ENCODE results near the gene PCBD1. TPM values are rescaled to one million over a fixed set of nuclear protein-coding genes. Genes with fewer than 3 reads are reported as not detected.

The PCBD1 gene
- total RNA-seq, 1 donor from 2014 or later: 154 TPM

GRCh38 chr10:70917635-70918034, 29.3 kb upstream of the PCBD1 start:
- DNase-seq (ENCODE audit: low spot score): no peak

GRCh38 chr10:70917226-70917625, 28.9 kb upstream of the PCBD1 start:
- DNase-seq (ENCODE audit: low spot score): no peak

- no peak for DNase-seq (ENCODE audit: low spot score)
These were observed 27.9 kb upstream of the PCBD1 start for GRCh38 chr10:70916241-70916640.

GRCh38 chr10:70915806-70916205, 27.4 kb upstream of the PCBD1 start:
- no peak for DNase-seq (ENCODE audit: low spot score)

GRCh38 chr10:70915206-70915605, 26.8 kb upstream of the PCBD1 start:
- no peak for DNase-seq (ENCODE audit: low spot score)

- DNase-seq (ENCODE audit: low spot score): no peak
These were observed 26.0 kb upstream of the PCBD1 start for GRCh38 chr10:70914316-70914864.

- no peak for DNase-seq (ENCODE audit: low spot score)
These were observed 25.5 kb upstream of the PCBD1 start for GRCh38 chr10:70913893-70914240.

- no peak for DNase-seq (ENCODE audit: low spot score)
These were observed 25.0 kb upstream of the PCBD1 start for GRCh38 chr10:70913191-70913892.

- DNase-seq (ENCODE audit: low spot score): no peak
These were observed 24.2 kb upstream of the PCBD1 start for GRCh38 chr10:70912556-70912955.

- no peak for DNase-seq (ENCODE audit: low spot score)
These were observed 23.0 kb upstream of the PCBD1 start for GRCh38 chr10:70911386-70911785.

- no peak for DNase-seq (ENCODE audit: low spot score)
These were observed 22.3 kb upstream of the PCBD1 start for GRCh38 chr10:70910486-70911341.

- no peak for DNase-seq (ENCODE audit: low spot score)
These were observed 21.1 kb upstream of the PCBD1 start for GRCh38 chr10:70909326-70909935.

GRCh38 chr10:70908406-70909296, 20.3 kb upstream of the PCBD1 start:
- no peak for DNase-seq (ENCODE audit: low spot score)

GRCh38 chr10:70907637-70908405, 19.5 kb upstream of the PCBD1 start:
- no peak for DNase-seq (ENCODE audit: low spot score)

GRCh38 chr10:70906953-70907636, 18.7 kb upstream of the PCBD1 start:
- DNase-seq (ENCODE audit: low spot score): no peak

GRCh38 chr10:70906031-70906783, 17.8 kb upstream of the PCBD1 start:
- DNase-seq (ENCODE audit: low spot score): no peak

GRCh38 chr10:70905071-70906021, 17.0 kb upstream of the PCBD1 start:
- no peak for DNase-seq (ENCODE audit: low spot score)

GRCh38 chr10:70903262-70903921, 15.0 kb upstream of the PCBD1 start:
- peak; percentile 71 for DNase-seq (ENCODE audit: low spot score)
